ENCODE measurements around the gene NHSL2. TPM values are rescaled to one million over a fixed set of nuclear protein-coding genes. Genes with fewer than 3 reads are reported as not detected.

NHSL2 gene
- polyA plus RNA-seq, 5 donors, result 6.2 to 8.9 (median 8.5) TPM

GRCh38 chrX:71989768-71990426, 79.3 kb downstream of the NHSL2 start:
- DNase-seq, result no peak

GRCh38 chrX:71990518-71990917, 79.9 kb downstream of the NHSL2 start:
- DNase-seq, result no peak

- DNase-seq, result no peak
Observed at GRCh38 chrX:71991164-71991563, 80.5 kb downstream of the NHSL2 start.

- DNase-seq, result no peak
Observed at GRCh38 chrX:71992711-71993110, 82.1 kb downstream of the NHSL2 start.

- DNase-seq, result no peak
Observed at GRCh38 chrX:71993371-71993770, 82.7 kb downstream of the NHSL2 start.

- DNase-seq, result no peak
Observed at GRCh38 chrX:71994601-71995000, 84.0 kb downstream of the NHSL2 start.

- DNase-seq, result no peak
Observed at GRCh38 chrX:71995122-71995521, 84.5 kb downstream of the NHSL2 start.

GRCh38 chrX:71996136-71996535, 85.5 kb downstream of the NHSL2 start:
- DNase-seq, result no peak

GRCh38 chrX:71996826-71997225, 86.2 kb downstream of the NHSL2 start:
- DNase-seq, result no peak

GRCh38 chrX:71997320-71997719, 86.7 kb downstream of the NHSL2 start:
- no peak for DNase-seq

GRCh38 chrX:71998836-71999509, 88.3 kb downstream of the NHSL2 start:
- DNase-seq, result no peak

- no peak for DNase-seq
Observed at GRCh38 chrX:71999535-71999934, 88.9 kb downstream of the NHSL2 start.

- DNase-seq, result no peak
Observed at GRCh38 chrX:72001471-72001870, 90.8 kb downstream of the NHSL2 start.

- DNase-seq, result no peak
Observed at GRCh38 chrX:72001906-72002305, 91.3 kb downstream of the NHSL2 start.

GRCh38 chrX:72002875-72003274, 92.2 kb downstream of the NHSL2 start:
- DNase-seq, result no peak

- DNase-seq, result no peak
Observed at GRCh38 chrX:72003811-72004750, 93.4 kb downstream of the NHSL2 start.

GRCh38 chrX:72005046-72005445, 94.4 kb downstream of the NHSL2 start:
- DNase-seq, result no peak

GRCh38 chrX:72006461-72006860, 95.8 kb downstream of the NHSL2 start:
- no peak for DNase-seq

- DNase-seq, result no peak
Observed at GRCh38 chrX:72009731-72010130, 99.1 kb downstream of the NHSL2 start.

GRCh38 chrX:72011734-72012133, 101.1 kb downstream of the NHSL2 start:
- no peak for DNase-seq

GRCh38 chrX:72015383-72015782, 104.7 kb downstream of the NHSL2 start:
- DNase-seq, result no peak
